ENCODE measurements around the gene SLC1A2. TPM values are rescaled to one million over a fixed set of nuclear protein-coding genes. Genes with fewer than 3 reads are reported as not detected.

Gene SLC1A2
- total RNA-seq, 1 experiment from 2014 or later = 0.50 TPM

- Histone ChIP-seq H3K23me2 (ENCODE audit: insufficient read length, low read depth, low read length, poor library complexity, severe bottlenecking) (no peaks in the 10 kb centered on the region), H2BK15ac (ENCODE audit: low read depth, low read length) (no peak overlapping the region), H3K56ac (ENCODE audit: insufficient read length, low read depth, low read length) (no peak overlapping the region), H4K8ac (replicated peaks; ENCODE audit: insufficient read length, low read depth, low read length) (no peak overlapping the region), H3K79me1 (ENCODE audit: insufficient read depth, low read depth, low read length, poor library complexity, severe bottlenecking) (no peaks in the 10 kb centered on the region), H2BK5ac (ENCODE audit: insufficient read length, low read length) (no peak overlapping the region), H3K14ac (ENCODE audit: insufficient read depth, low read length) (no peak overlapping the region), H3K4ac (ENCODE audit: low read depth, low read length) (no peak overlapping the region), H2AK5ac (ENCODE audit: insufficient read length, low read length) (no peak overlapping the region), H3K4me2 (ENCODE audit: insufficient read depth, insufficient read length, low read length) (no peak overlapping the region), H3K23ac (ENCODE audit: insufficient read length, low read depth, low read length) (no peak overlapping the region), H3T11ph (ENCODE audit: low read length) (no peak overlapping the region), H3K9ac (ENCODE audit: extremely low read depth, insufficient read length, low read length) (no peak overlapping the region), H3K79me2 (ENCODE audit: insufficient read depth, low read length) (no peaks in the 10 kb centered on the region), H2BK12ac (ENCODE audit: insufficient read length, low read depth, low read length) (no peak overlapping the region), H2BK20ac (ENCODE audit: low read depth, low read length, poor library complexity, severe bottlenecking) (no peak overlapping the region), H3K18ac (ENCODE audit: insufficient read length, low read depth, low read length) (no peak overlapping the region), H4K5ac (ENCODE audit: insufficient read length, low read depth, low read length) (no peak overlapping the region), H4K20me1 (ENCODE audit: control insufficient read depth, insufficient read depth, insufficient read length) (no peaks in the 10 kb centered on the region), H3K9me3 (ENCODE audit: control insufficient read depth, low read depth, low read length) (no peaks in the 10 kb centered on the region), H4K91ac (ENCODE audit: insufficient read length, low read depth, low read length) (no peak overlapping the region), H2BK120ac (ENCODE audit: low read depth, low read length, poor library complexity, severe bottlenecking) (no peak overlapping the region), H3K4me1 (ENCODE audit: insufficient read depth, low read length) (no peaks in the 10 kb centered on the region), H3K27me3 (ENCODE audit: insufficient read depth, low read length) (no peaks in the 10 kb centered on the region), H3K27ac (ENCODE audit: insufficient read length, low read depth, low read length) (no peak overlapping the region), H2AFZ (ENCODE audit: low read length) (no peak overlapping the region)
- Mint-ChIP-seq H3K36me3 (ENCODE audit: insufficient read depth in 1 of 3, low read depth in 3 of 3) (no peaks in the 10 kb centered on the region), H3K27me3 (ENCODE audit: low read depth) (peaks cover 7% of the 10 kb centered on the region; the same call in 1 of the 2 replicates), H3K9me3 (no peaks in the 10 kb centered on the region), H3K4me3 (no peak overlapping the region), H3K4me1 (no peaks in the 10 kb centered on the region), H3K27ac (no peak overlapping the region)
- no peak for DNase-seq
- TF ChIP-seq CTCF (conservative IDR thresholded peaks at IDR 0.05) = no peak
- WGBS (ENCODE audit: extremely low coverage, insufficient read length, low lambda C conversion rate) = no CpG with 5 or more reads among the region's 7 CpGs
Measured at GRCh38 chr11:35313066-35313759, 106.1 kb downstream of the SLC1A2 start.

All from H9 (cell line).